Body of pancreas (tissue), 4 donors: ENCODE measurements around the gene PFKFB4. TPM values are rescaled to one million over a fixed set of nuclear protein-coding genes. Genes with fewer than 3 reads are reported as not detected.

Source experiments
- ATAC-seq: fragments of 150-250 bp; one replicate; pipeline ENCODE4 v1.9.1; 2016
- DNase-seq, 4 donors: peaks; one replicate each; pipeline ENCODE4 v3.0.0-alpha.2; 2019
- H3K27ac ChIP-seq, 4 donors: fragments of 200-600 bp; sonication (generic); 1 replicate in 3 of 4; 2 replicates in 1 of 4; pipeline versions ENCODE4 v1.5.1 to v1.6.1; 2016 to 2019; ENCODE audit warnings: mild to moderate bottlenecking in 1 of 4, mixed read lengths in 1 of 4, moderate library complexity in 1 of 4
- H3K27me3 ChIP-seq, 2 donors: fragments of 200-600 bp; sonication (generic); one replicate each; pipeline ENCODE4 v1.6.0; 2016; ENCODE audit warnings: mild to moderate bottlenecking in 1 of 2
- H3K36me3 ChIP-seq, 2 donors: fragments of 200-600 bp; sonication (generic); replicated peaks in 1 of 2; 2 replicates each; pipeline ENCODE4 v1.5.1; 2016; ENCODE audit warnings: low read depth in 2 of 2; ENCODE audit not compliant: insufficient read depth in 1 of 2
- H3K4me1 ChIP-seq: fragments of 200-600 bp; sonication (generic); one replicate; pipeline ENCODE4 v1.6.0; 2016
- H3K4me3 ChIP-seq, 2 donors: fragments of 200-600 bp; sonication (generic); 1 replicate in 1 of 2; 2 replicates in 1 of 2; pipeline ENCODE4 v1.5.1; 2016 to 2019
- H3K9me3 ChIP-seq, 3 donors: fragments of 200-600 bp; sonication (generic); 1 replicate in 2 of 3; 2 replicates in 1 of 3; pipeline ENCODE4 v1.5.1; 2016
- CTCF ChIP-seq, 7 experiments: fragments of 450-650 bp in 4 of 7; fragments of 200-600 bp in 3 of 7; sonication (generic) in 3 of 7; IDR thresholded peaks; one replicate each; pipeline ENCODE4 v1.5.1; 2016 to 2019; ENCODE audit warnings: antibody characterized with exemption in 7 of 7
- POLR2A ChIP-seq, 3 donors: fragments of 450-650 bp; IDR thresholded peaks; one replicate each; pipeline ENCODE4 v1.6.1; 2016; ENCODE audit warnings: antibody characterized with exemption in 3 of 3, mild to moderate bottlenecking in 2 of 3
- WGBS, 2 donors: methylation state at CpG; one replicate each; pipeline ENCODE4 v1.1.5; 2017; 5-methylcytosine and 5-hydroxymethylcytosine counted together
- intact Hi-C: fragments of 100-400 bp; cut with DNase I; formaldehyde crosslinking; loops from one replicate; pipeline ENCODE4 v1.15.1; 2023
- total RNA-seq, 2 donors: library from RNA; depleted of rRNA; stranded (reverse); fragments of >200 nt; gene quantifications; one replicate each; pipeline ENCODE4 v1.1.0, GENCODE V29; 2016

PFKFB4 gene
- total RNA-seq, 2 donors from 2014 or later: 8.9 to 11.4 TPM

GRCh38 chr3:48502728-48503168 is 53.9 kb downstream of the PFKFB4 start:
- peak overlapping the region; percentile 53 to 82 (median 70) for H3K27ac ChIP-seq
- H3K36me3 ChIP-seq: no peaks in the 10 kb centered on the region
- H3K4me1 ChIP-seq: peaks cover 31% of the 10 kb centered on the region
- peak; percentile 37 for ATAC-seq
- 32 to 57% methylated on average over 1 to 6 of the region's 6 CpGs for WGBS, 2 donors
- intact Hi-C loops: no loop called here
- DNase-seq: peak; percentile 60 to 81 (median 72)
- H3K9me3 ChIP-seq: no peaks in the 10 kb centered on the region
- H3K27me3 ChIP-seq: no peaks in the 10 kb centered on the region
- no peak overlapping the region for H3K4me3 ChIP-seq
- no peak for TF ChIP-seq POLR2A (IDR thresholded peaks at IDR 0.05)
- TF ChIP-seq CTCF (IDR thresholded peaks at IDR 0.05): no peak

DNA sequence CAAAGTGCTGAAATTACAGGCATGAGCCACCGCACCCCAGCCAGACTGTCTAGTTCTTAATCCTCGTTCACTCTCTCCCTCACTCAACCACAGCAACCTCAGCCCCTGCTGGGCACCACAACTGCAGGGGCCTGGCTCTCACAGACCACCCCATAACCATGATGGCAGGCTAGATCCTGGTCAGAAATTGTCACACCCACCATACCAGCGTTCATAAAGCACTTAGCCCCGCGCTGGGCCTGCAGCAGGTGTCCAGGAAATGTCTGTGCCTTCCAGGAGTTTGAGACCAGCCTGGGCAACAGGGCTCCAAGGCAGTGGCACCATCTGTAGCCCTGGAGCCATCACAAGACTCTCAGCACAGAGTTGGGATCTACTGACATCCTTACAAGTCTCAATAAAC is 54.5 kb downstream of the PFKFB4 start:
- Histone ChIP-seq H3K4me3 (no peak overlapping the region), H3K36me3 (no peaks in the 10 kb centered on the region), H3K27me3 (no peaks in the 10 kb centered on the region), H3K4me1 (peaks cover 31% of the 10 kb centered on the region), H3K27ac (peak overlapping the region in 1 of 4 donors; percentile 82), H3K9me3 (no peaks in the 10 kb centered on the region)
- DNase-seq (no peak), ATAC-seq (no peak)
- 82 to 88% methylated on average over 2 to 5 of the region's 5 CpGs for WGBS, 2 donors
- TF ChIP-seq POLR2A (IDR thresholded peaks at IDR 0.05): no peak
- no peak for TF ChIP-seq CTCF (IDR thresholded peaks at IDR 0.05)
- intact Hi-C loops: no loop called here

DNA sequence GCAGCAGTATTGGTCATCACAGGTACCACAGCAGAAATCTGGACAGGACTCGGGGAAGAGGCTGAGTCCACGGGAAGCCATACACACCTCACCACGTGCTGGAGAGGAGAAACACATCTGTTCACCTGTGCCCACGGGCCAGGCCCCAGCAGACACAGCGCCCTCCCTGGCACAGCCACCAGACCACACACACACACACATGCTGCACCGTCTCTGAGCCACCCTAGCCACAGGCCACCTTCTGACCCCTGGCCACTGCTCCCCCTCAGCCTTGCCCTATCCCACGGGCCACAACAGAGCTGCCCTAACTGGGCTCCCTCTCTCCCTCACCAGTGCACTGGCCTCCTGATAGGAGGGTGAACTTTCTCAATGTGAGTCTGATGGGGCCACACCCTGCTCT is 55.4 kb downstream of the PFKFB4 start:
- DNase-seq (no peak), ATAC-seq (no peak)
- Histone ChIP-seq H3K4me1 (peaks cover 31% of the 10 kb centered on the region), H3K36me3 (no peaks in the 10 kb centered on the region), H3K27me3 (no peaks in the 10 kb centered on the region), H3K4me3 (no peak overlapping the region), H3K27ac (no peak overlapping the region), H3K9me3 (no peaks in the 10 kb centered on the region)
- 72 to 91% methylated on average over 7 of the region's 7 CpGs for WGBS, 2 donors
- TF ChIP-seq CTCF (IDR thresholded peaks at IDR 0.05) (no peak), POLR2A (IDR thresholded peaks at IDR 0.05) (no peak)
- intact Hi-C loops: no loop called here

GRCh38 chr3:48500656-48501055 is 55.9 kb downstream of the PFKFB4 start:
- no peak for DNase-seq
- TF ChIP-seq POLR2A (IDR thresholded peaks at IDR 0.05) (no peak), CTCF (IDR thresholded peaks at IDR 0.05) (no peak)
- Histone ChIP-seq H3K4me3 (no peak overlapping the region), H3K27me3 (no peaks in the 10 kb centered on the region), H3K4me1 (peaks cover 31% of the 10 kb centered on the region), H3K27ac (no peak overlapping the region), H3K9me3 (no peaks in the 10 kb centered on the region), H3K36me3 (no peaks in the 10 kb centered on the region)
- no peak for ATAC-seq
- intact Hi-C loops: no loop called here
- WGBS, 2 donors: 90 to 98% methylated on average over 3 to 5 of the region's 5 CpGs

DNA sequence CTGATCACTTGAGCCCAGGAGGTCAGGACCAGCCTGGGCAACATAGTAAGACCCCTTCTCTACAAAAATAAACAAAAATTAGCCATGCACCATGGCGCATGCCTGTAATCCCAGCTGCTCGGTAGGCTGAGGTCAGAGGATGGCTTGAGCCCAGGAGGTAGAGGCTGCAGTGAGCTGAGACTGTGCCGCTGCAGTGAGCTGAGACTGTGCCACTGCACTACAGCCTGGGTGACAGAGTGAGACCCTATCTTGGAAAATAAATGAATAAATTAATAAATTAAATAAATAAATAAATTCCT is 63.5 kb downstream of the PFKFB4 start:
- H3K36me3 ChIP-seq: no peaks in the 10 kb centered on the region
- no peak overlapping the region for H3K4me3 ChIP-seq
- WGBS, 2 donors: 91 to 95% methylated on average over 3 of the region's 3 CpGs
- no peak overlapping the region for H3K27ac ChIP-seq
- ATAC-seq (no peak), DNase-seq (no peak)
- no peaks in the 10 kb centered on the region for H3K9me3 ChIP-seq
- H3K27me3 ChIP-seq: no peaks in the 10 kb centered on the region
- TF ChIP-seq POLR2A (IDR thresholded peaks at IDR 0.05) (no peak), CTCF (IDR thresholded peaks at IDR 0.05) (no peak)
- H3K4me1 ChIP-seq: no peaks in the 10 kb centered on the region
- intact Hi-C loops: no loop called here
